ENCODE results near the gene TRAPPC2B.

- TF ChIP-seq CTCF (IDR thresholded peaks at IDR 0.05) (no peak), POLR2A (IDR thresholded peaks at IDR 0.05) (no peak)
Measured at GRCh38 chr19:57382806-57383488, 19.6 kb downstream of the TRAPPC2B start.
